HEK293 (cell line): ENCODE results near the gene SERPINC1.
A peak's percentile ranks its signal among the peaks of the same experiment; 100 is the strongest.

ENCODE experiments used
- BCL11A ChIP-seq: fragments of 450-650 bp; formaldehyde crosslinking; IDR thresholded peaks from 2 replicates; pipeline ENCODE4 v1.5.1; 2016; ENCODE audit warnings: low read depth, missing biosample characterization, missing genetic modification characterization
- GLI4 ChIP-seq: fragments of 450-650 bp; formaldehyde crosslinking; IDR thresholded peaks from 2 replicates; pipeline ENCODE4 v1.5.1; 2016; ENCODE audit warnings: missing biosample characterization, missing genetic modification characterization
- GLIS2 ChIP-seq: fragments of 450-650 bp; formaldehyde crosslinking; IDR thresholded peaks from 2 replicates; pipeline ENCODE4 v1.5.1; 2016; ENCODE audit warnings: missing biosample characterization, missing genetic modification characterization
- KLF16 ChIP-seq: fragments of 450-650 bp; formaldehyde crosslinking; IDR thresholded peaks from 2 replicates; pipeline ENCODE4 v1.5.1; 2017; ENCODE audit warnings: missing biosample characterization, missing genetic modification characterization
- KLF7 ChIP-seq: fragments of 450-650 bp; formaldehyde crosslinking; IDR thresholded peaks from 2 replicates; pipeline ENCODE4 v1.5.1; 2016; ENCODE audit warnings: missing biosample characterization, missing genetic modification characterization, borderline replicate concordance
- SP2 ChIP-seq: fragments of 450-650 bp; formaldehyde crosslinking; IDR thresholded peaks from 2 replicates; pipeline ENCODE4 v1.5.1; 2016; ENCODE audit warnings: missing biosample characterization, missing genetic modification characterization
- SP3 ChIP-seq: fragments of 450-650 bp; formaldehyde crosslinking; IDR thresholded peaks from 2 replicates; pipeline ENCODE4 v1.5.1; 2016; ENCODE audit warnings: missing biosample characterization, missing genetic modification characterization
- SP7 ChIP-seq: fragments of 450-650 bp; formaldehyde crosslinking; IDR thresholded peaks from 2 replicates; pipeline ENCODE4 v1.5.1; 2016; ENCODE audit warnings: missing biosample characterization, missing genetic modification characterization
- ZFHX2 ChIP-seq: fragments of 450-650 bp; formaldehyde crosslinking; conservative IDR thresholded peaks from 2 replicates; pipeline ENCODE4 v1.5.1; 2016; ENCODE audit warnings: missing biosample characterization, missing genetic modification characterization
- ZIC2 ChIP-seq: fragments of 450-650 bp; formaldehyde crosslinking; IDR thresholded peaks from 2 replicates; pipeline ENCODE4 v1.5.1; 2016; ENCODE audit warnings: missing biosample characterization, missing genetic modification characterization
- ZNF26 ChIP-seq: fragments of 450-650 bp; formaldehyde crosslinking; IDR thresholded peaks from 2 replicates; pipeline ENCODE4 v1.5.1; 2016; ENCODE audit warnings: missing biosample characterization, missing genetic modification characterization
- ZNF324 ChIP-seq: fragments of 450-650 bp; formaldehyde crosslinking; IDR thresholded peaks from 2 replicates; pipeline ENCODE4 v1.5.1; 2016; ENCODE audit warnings: missing biosample characterization, missing genetic modification characterization
- ZNF335 ChIP-seq: fragments of 450-650 bp; formaldehyde crosslinking; conservative IDR thresholded peaks from 2 replicates; pipeline ENCODE4 v1.5.1; 2016; ENCODE audit warnings: missing biosample characterization, missing genetic modification characterization
- ZNF341 ChIP-seq: fragments of 450-650 bp; formaldehyde crosslinking; IDR thresholded peaks from 2 replicates; pipeline ENCODE4; 2016; ENCODE audit warnings: low read depth, missing biosample characterization, missing genetic modification characterization
- ZNF350 ChIP-seq: fragments of 450-650 bp; formaldehyde crosslinking; IDR thresholded peaks from 2 replicates; pipeline ENCODE4 v1.5.0; 2017; ENCODE audit warnings: missing biosample characterization, mild to moderate bottlenecking, missing genetic modification characterization
- ZNF513 ChIP-seq: fragments of 450-650 bp; IDR thresholded peaks from 2 replicates; pipeline ENCODE4 v1.5.1; 2018; ENCODE audit warnings: missing biosample characterization, missing genetic modification characterization
- ZNF530 ChIP-seq: fragments of 450-650 bp; formaldehyde crosslinking; IDR thresholded peaks from 2 replicates; pipeline ENCODE4 v1.5.1; 2016; ENCODE audit warnings: low read depth, missing biosample characterization, missing genetic modification characterization
- ZNF623 ChIP-seq: fragments of 450-650 bp; formaldehyde crosslinking; IDR thresholded peaks from 2 replicates; pipeline ENCODE4 v1.5.1; 2016; ENCODE audit warnings: missing biosample characterization, missing genetic modification characterization
- ZNF639 ChIP-seq: fragments of 450-650 bp; formaldehyde crosslinking; IDR thresholded peaks from 2 replicates; pipeline ENCODE4 v1.5.1; 2016; ENCODE audit warnings: missing biosample characterization, missing genetic modification characterization
- ZNF664 ChIP-seq: fragments of 450-650 bp; formaldehyde crosslinking; IDR thresholded peaks from 2 replicates; pipeline ENCODE4 v1.5.1; 2016; ENCODE audit warnings: missing biosample characterization, missing genetic modification characterization
- ZNF704 ChIP-seq: fragments of 450-650 bp; formaldehyde crosslinking; IDR thresholded peaks from 2 replicates; pipeline ENCODE4 v1.5.1; 2016; ENCODE audit warnings: missing biosample characterization, missing genetic modification characterization
- ZNF707 ChIP-seq: fragments of 450-650 bp; formaldehyde crosslinking; IDR thresholded peaks from 2 replicates; pipeline ENCODE4 v1.5.1; 2016; ENCODE audit warnings: missing biosample characterization, missing genetic modification characterization
- ZSCAN18 ChIP-seq: fragments of 450-650 bp; formaldehyde crosslinking; IDR thresholded peaks from 2 replicates; pipeline ENCODE4 v1.5.1; 2016; ENCODE audit warnings: missing biosample characterization, missing genetic modification characterization
- ZSCAN23 ChIP-seq: fragments of 450-650 bp; formaldehyde crosslinking; IDR thresholded peaks from 2 replicates; pipeline ENCODE4 v1.5.1; 2016; ENCODE audit warnings: missing biosample characterization, missing genetic modification characterization
- ZSCAN30 ChIP-seq: fragments of 450-650 bp; IDR thresholded peaks from 2 replicates; pipeline ENCODE4 v1.5.1; 2018; ENCODE audit warnings: missing biosample characterization, mild to moderate bottlenecking, missing genetic modification characterization, moderate library complexity
- ZSCAN4 ChIP-seq: fragments of 450-650 bp; formaldehyde crosslinking; IDR thresholded peaks from 2 replicates; pipeline ENCODE4 v1.5.1; 2017; ENCODE audit warnings: missing biosample characterization, missing genetic modification characterization
- ZXDB ChIP-seq: fragments of 450-650 bp; formaldehyde crosslinking; IDR thresholded peaks from 2 replicates; pipeline ENCODE4 v1.5.1; 2016; ENCODE audit warnings: missing biosample characterization, missing genetic modification characterization
- TF ChIP-seq, protein P1 (sequence below): fragments of 450-650 bp; formaldehyde crosslinking; IDR thresholded peaks from 2 replicates; pipeline ENCODE4 v1.5.1; 2017; ENCODE audit warnings: missing biosample characterization, missing genetic modification characterization
- TF ChIP-seq, protein P2 (sequence below): fragments of 450-650 bp; formaldehyde crosslinking; IDR thresholded peaks from 2 replicates; pipeline ENCODE4 v1.5.1; 2016; ENCODE audit warnings: missing biosample characterization, missing genetic modification characterization

The SERPINC1 gene

DNA sequence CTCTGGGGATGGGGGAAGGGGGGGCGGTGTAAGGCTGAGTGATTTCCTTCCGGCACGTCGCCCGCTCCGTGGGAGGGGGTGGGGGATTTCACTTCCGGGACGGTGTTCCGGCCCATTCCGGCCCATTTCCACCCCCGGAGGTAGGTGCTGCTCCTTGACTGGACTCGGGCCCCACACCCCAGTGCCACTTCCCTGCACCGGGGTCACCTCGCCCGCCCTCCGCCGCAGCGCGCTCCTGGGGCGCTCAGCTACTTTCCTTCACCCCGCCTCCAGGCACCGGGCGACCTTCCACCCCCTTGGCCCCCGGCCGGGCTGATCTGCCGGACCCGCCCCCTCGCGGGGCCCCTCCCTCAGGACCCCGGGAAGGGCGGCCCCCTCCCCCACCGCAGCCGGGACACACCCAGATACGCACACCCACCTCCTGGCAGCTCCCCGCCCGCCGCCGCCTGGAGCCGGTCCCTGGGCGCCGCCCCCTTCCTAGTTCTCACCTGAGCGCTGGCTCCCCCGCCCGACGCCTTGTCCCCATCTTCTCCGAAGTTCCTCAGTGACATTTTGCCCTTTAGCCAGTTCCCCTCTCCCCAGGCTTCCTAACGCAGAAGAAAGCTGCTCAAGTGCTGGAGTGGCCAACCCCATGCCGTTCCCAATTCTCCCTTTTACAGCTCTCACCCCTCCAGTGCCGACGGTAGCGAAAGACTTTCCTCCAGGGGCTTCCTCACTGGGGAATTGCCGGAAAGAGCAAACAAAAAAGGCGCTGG, 48.7 kb downstream of the SERPINC1 start, which contains the start of gene ZBTB37 (continued):
- TF ChIP-seq ZXDB (tag by site-specific recombination) = peak; percentile 81; the same call in 1 of the 2 replicates
- no peak for TF ChIP-seq ZNF26 (tag by site-specific recombination)
- no peak for TF ChIP-seq ZNF707 (tag by site-specific recombination)
- no peak for TF ChIP-seq ZNF664 (tag by site-specific recombination)
- no peak for TF ChIP-seq ZNF350 (tag by site-specific recombination)
- 0 out of 2 replicates have a peak, but pooled peaks have one; percentile 18 for TF ChIP-seq ZSCAN23 (tag by site-specific recombination)
- peak; percentile 96 for TF ChIP-seq ZNF341 (tag by site-specific recombination)
- TF ChIP-seq SP7 (tag by site-specific recombination) = peak; percentile 72
- TF ChIP-seq ZFHX2 = peak; percentile 90
- TF ChIP-seq, protein P1, sequence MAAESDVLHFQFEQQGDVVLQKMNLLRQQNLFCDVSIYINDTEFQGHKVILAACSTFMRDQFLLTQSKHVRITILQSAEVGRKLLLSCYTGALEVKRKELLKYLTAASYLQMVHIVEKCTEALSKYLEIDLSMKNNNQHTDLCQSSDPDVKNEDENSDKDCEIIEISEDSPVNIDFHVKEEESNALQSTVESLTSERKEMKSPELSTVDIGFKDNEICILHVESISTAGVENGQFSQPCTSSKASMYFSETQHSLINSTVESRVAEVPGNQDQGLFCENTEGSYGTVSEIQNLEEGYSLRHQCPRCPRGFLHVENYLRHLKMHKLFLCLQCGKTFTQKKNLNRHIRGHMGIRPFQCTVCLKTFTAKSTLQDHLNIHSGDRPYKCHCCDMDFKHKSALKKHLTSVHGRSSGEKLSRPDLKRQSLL (tag by site-specific recombination) = peak; percentile 42; the same call in 1 of the 2 replicates
- TF ChIP-seq GLIS2 (tag by site-specific recombination) = peak; percentile 100
- TF ChIP-seq, protein P2, sequence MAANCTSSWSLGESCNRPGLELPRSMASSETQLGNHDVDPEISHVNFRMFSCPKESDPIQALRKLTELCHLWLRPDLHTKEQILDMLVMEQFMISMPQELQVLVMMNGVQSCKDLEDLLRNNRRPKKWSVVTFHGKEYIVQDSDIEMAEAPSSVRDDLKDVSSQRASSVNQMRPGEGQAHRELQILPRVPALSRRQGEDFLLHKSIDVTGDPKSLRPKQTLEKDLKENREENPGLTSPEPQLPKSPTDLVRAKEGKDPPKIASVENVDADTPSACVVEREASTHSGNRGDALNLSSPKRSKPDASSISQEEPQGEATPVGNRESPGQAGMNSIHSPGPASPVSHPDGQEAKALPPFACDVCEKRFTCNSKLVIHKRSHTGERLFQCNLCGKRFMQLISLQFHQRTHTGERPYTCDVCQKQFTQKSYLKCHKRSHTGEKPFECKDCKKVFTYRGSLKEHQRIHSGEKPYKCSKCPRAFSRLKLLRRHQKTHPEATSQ (tag by site-specific recombination) = peak; percentile 72
- TF ChIP-seq KLF7 (tag by site-specific recombination) = peak; percentile 98
- TF ChIP-seq ZIC2 (tag by site-specific recombination) = peak; percentile 54
- TF ChIP-seq ZNF623 (tag by site-specific recombination) = no peak
- peak; percentile 96 for TF ChIP-seq ZNF335 (tag by site-specific recombination)
- TF ChIP-seq ZSCAN18 (tag by site-specific recombination) = no peak
- peak; percentile 32; the same call in 1 of the 2 replicates for TF ChIP-seq ZSCAN4 (tag by site-specific recombination)
- TF ChIP-seq GLI4 = 0 out of 2 replicates have a peak, but pooled peaks have one; percentile 22
- TF ChIP-seq ZNF704 = no peak
- peak; percentile 54; the same call in 1 of the 2 replicates for TF ChIP-seq ZSCAN30 (tag by site-specific recombination)
- TF ChIP-seq ZNF639 (tag by site-specific recombination) = no peak
- TF ChIP-seq ZNF513 (tag by site-specific recombination) = no peak
- peak; percentile 94 for TF ChIP-seq SP3
- TF ChIP-seq KLF16 = peak; percentile 97
- peak; percentile 91 for TF ChIP-seq ZNF324 (tag by site-specific recombination)
- TF ChIP-seq BCL11A (tag by site-specific recombination) = peak; percentile 98
- no peak for TF ChIP-seq ZNF530 (tag by site-specific recombination)
- TF ChIP-seq SP2 = peak; percentile 85
